H1 (cell line): Measurements from ENCODE around the gene CAPN2. TPM values are rescaled to one million over a fixed set of nuclear protein-coding genes. Genes with fewer than 3 reads are reported as not detected.

Experiments
- CTCF ChIA-PET: fragments of 300-600 bp; sonication (Branson Sonifier 250); formaldehyde crosslinking; loops from one replicate; lab custom pipeline; 2021; ENCODE audit not compliant: partially characterized antibody; lab: Charles Lee
- POLR2A ChIA-PET: fragments of 300-600 bp; sonication (Branson Sonifier 250); formaldehyde crosslinking; loops from one replicate; lab custom pipeline; 2021; ENCODE audit warnings: inconsistent platforms; ENCODE audit not compliant: partially characterized antibody; lab: Charles Lee
- DNase-seq, 2 experiments: peaks; one replicate each; pipeline versions ENCODE4 v3.0.0 to v3.0.0-alpha.2; 2010 to 2022; ENCODE audit warnings: low spot score in 2 of 2, low read depth in 1 of 2, mixed read lengths in 1 of 2
- FAIRE-seq: peaks from 2 replicates; lab custom pipeline; 2011; peaks lifted over from hg19 to GRCh38; lab: Jason Lieb, UNC
- H2AFZ ChIP-seq: 2 replicates; pipeline ENCODE4 v1.8.1; 2012; ENCODE audit warnings: low read length, inconsistent platforms
- H2AK5ac ChIP-seq: 2 replicates; pipeline ENCODE4 v1.6.1; 2013; ENCODE audit warnings: low read depth, low read length
- H2BK120ac ChIP-seq: replicated peaks from 2 replicates; pipeline ENCODE3; 2013; ENCODE audit warnings: low read depth, low read length, inconsistent platforms
- H2BK12ac ChIP-seq: 2 replicates; pipeline ENCODE4 v1.6.1; 2013; ENCODE audit warnings: low read depth, low read length
- H2BK15ac ChIP-seq: 2 replicates; pipeline ENCODE4 v1.6.1; 2013; ENCODE audit warnings: low read length
- H2BK20ac ChIP-seq: 2 replicates; pipeline ENCODE4 v1.6.1; 2013; ENCODE audit warnings: low read length
- H2BK5ac ChIP-seq: 2 replicates; pipeline ENCODE4 v1.6.1; 2013; ENCODE audit warnings: low read depth, low read length
- H3K14ac ChIP-seq: 2 replicates; pipeline ENCODE4 v1.6.1; 2013; ENCODE audit warnings: inconsistent platforms; ENCODE audit not compliant: insufficient read length
- H3K18ac ChIP-seq: 2 replicates; pipeline ENCODE4 v1.6.1; 2013; ENCODE audit warnings: low read length; ENCODE audit errors: extremely low read depth
- H3K23ac ChIP-seq: 2 replicates; pipeline ENCODE4 v1.6.1; 2013; ENCODE audit warnings: inconsistent platforms; ENCODE audit not compliant: insufficient read length
- H3K23me2 ChIP-seq: 2 replicates; pipeline ENCODE4 v1.6.1; 2013; ENCODE audit warnings: low read depth, low read length
- H3K27ac ChIP-seq: 2 replicates; pipeline ENCODE4 v1.6.1; 2011; ENCODE audit warnings: low read depth, low read length, inconsistent platforms
- H3K27me3 ChIP-seq, 4 experiments: replicated peaks in 1 of 4; 1 replicate in 1 of 4; 2 replicates in 3 of 4; pipeline versions ENCODE4 v1.6.1 to v1.8.1; 2011 to 2013; ENCODE audit warnings: low read length in 3 of 4, mild to moderate bottlenecking in 3 of 4, inconsistent platforms in 2 of 4, mixed read lengths in 2 of 4, moderate library complexity in 1 of 4; ENCODE audit not compliant: control insufficient read depth in 3 of 4, insufficient read depth in 3 of 4; ENCODE audit errors: extremely low read depth in 1 of 4
- H3K36me3 ChIP-seq, 4 experiments: 2 replicates each; pipeline versions ENCODE4 v1.6.1 to v1.8.1; 2011 to 2013; ENCODE audit warnings: mild to moderate bottlenecking in 4 of 4, low read length in 3 of 4, moderate library complexity in 2 of 4, control low read depth in 1 of 4, inconsistent platforms in 1 of 4; ENCODE audit not compliant: insufficient read depth in 4 of 4, control insufficient read depth in 2 of 4
- H3K4ac ChIP-seq: replicated peaks from 2 replicates; pipeline ENCODE3; 2013; ENCODE audit warnings: low read length, low read depth, mixed read lengths, inconsistent platforms; ENCODE audit not compliant: insufficient read length
- H3K4me1 ChIP-seq, 4 experiments: replicated peaks in 1 of 4; 1 replicate in 1 of 4; 2 replicates in 3 of 4; pipeline versions ENCODE4 v1.6.1 to v1.8.1; 2011 to 2013; ENCODE audit warnings: low read length in 3 of 4, inconsistent platforms in 2 of 4, mixed read lengths in 1 of 4; ENCODE audit not compliant: insufficient read depth in 4 of 4, control insufficient read depth in 3 of 4
- H3K4me2 ChIP-seq, 2 experiments: 2 replicates each; pipeline versions ENCODE4 v1.6.1 to v1.8.1; 2011 to 2013; ENCODE audit warnings: low read depth in 2 of 2, low read length in 2 of 2, control low read depth in 1 of 2, inconsistent platforms in 1 of 2, mild to moderate bottlenecking in 1 of 2; ENCODE audit not compliant: insufficient read depth in 1 of 2
- H3K4me3 ChIP-seq, 4 experiments: fragments of 200-600, 300-600 bp in 1 of 4; sonication (generic), shearing (Covaris generic), sonication (Bioruptor Twin) in 1 of 4; 2 replicates each; pipeline versions ENCODE4 v1.5.1 to v1.8.1; 2011 to 2016; ENCODE audit warnings: low read length in 4 of 4, low read depth in 3 of 4, control low read depth in 2 of 4, inconsistent platforms in 2 of 4, mild to moderate bottlenecking in 2 of 4, mixed read lengths in 1 of 4, moderate library complexity in 1 of 4; ENCODE audit not compliant: insufficient read depth in 2 of 4; ENCODE audit errors: extremely low read depth in 1 of 4
- H3K56ac ChIP-seq: replicated peaks from 2 replicates; pipeline ENCODE3; 2013; ENCODE audit warnings: low read depth, mild to moderate bottlenecking, mixed read lengths, low read length, inconsistent platforms; ENCODE audit not compliant: insufficient read length
- H3K79me1 ChIP-seq: 2 replicates; pipeline ENCODE4 v1.6.1; 2013; ENCODE audit warnings: low read depth, low read length, control low read depth
- H3K79me2 ChIP-seq, 2 experiments: 2 replicates each; pipeline versions ENCODE4 v1.6.1 to v1.8.1; 2012 to 2013; ENCODE audit warnings: low read length in 2 of 2, mild to moderate bottlenecking in 2 of 2, inconsistent platforms in 1 of 2; ENCODE audit not compliant: insufficient read depth in 2 of 2, control insufficient read depth in 1 of 2
- H3K9ac ChIP-seq, 4 experiments: replicated peaks in 1 of 4; 1 replicate in 1 of 4; 2 replicates in 3 of 4; pipeline versions ENCODE4 v1.6.1 to v1.8.1; 2011 to 2013; ENCODE audit warnings: low read depth in 3 of 4, low read length in 3 of 4, control low read depth in 2 of 4, mild to moderate bottlenecking in 2 of 4, moderate library complexity in 2 of 4, inconsistent platforms in 1 of 4; ENCODE audit errors: extremely low read depth in 1 of 4
- H3K9me3 ChIP-seq, 2 experiments: 2 replicates each; pipeline versions ENCODE4 v1.6.1 to v1.8.1; 2012 to 2013; ENCODE audit warnings: mild to moderate bottlenecking in 2 of 2, moderate library complexity in 2 of 2, control low read depth in 1 of 2, inconsistent platforms in 1 of 2, low read depth in 1 of 2, low read length in 1 of 2, mixed read lengths in 1 of 2; ENCODE audit not compliant: insufficient read depth in 2 of 2
- H4K20me1 ChIP-seq, 2 experiments: replicated peaks in 1 of 2; 2 replicates each; pipeline versions ENCODE3 to v1.8.1; 2011 to 2013; ENCODE audit warnings: inconsistent platforms in 2 of 2, low read length in 2 of 2, mild to moderate bottlenecking in 1 of 2; ENCODE audit not compliant: insufficient read depth in 2 of 2, control insufficient read depth in 1 of 2
- H4K5ac ChIP-seq: 2 replicates; pipeline ENCODE4 v1.6.1; 2013; ENCODE audit warnings: low read length, low read depth, mixed read lengths, inconsistent platforms; ENCODE audit not compliant: insufficient read length
- H4K8ac ChIP-seq: 2 replicates; pipeline ENCODE4 v1.8.0; 2013; ENCODE audit warnings: mild to moderate bottlenecking, moderate library complexity, low read length, inconsistent platforms; ENCODE audit not compliant: insufficient read depth; ENCODE audit errors: extremely low read depth
- H4K91ac ChIP-seq: replicated peaks from 2 replicates; pipeline ENCODE3; 2013; ENCODE audit warnings: low read length, mixed read lengths, inconsistent platforms; ENCODE audit not compliant: insufficient read length
- CBX8 ChIP-seq: fragments of 300-800, 300-1000 bp; sonication (generic); IDR thresholded peaks from 2 replicates; pipeline ENCODE4 v1.7.1; 2016; ENCODE audit warnings: low read depth, low read length, borderline replicate concordance
- CTBP2 ChIP-seq: IDR thresholded peaks from 2 replicates; pipeline ENCODE4 v1.7.0; 2011; ENCODE audit warnings: borderline replicate concordance, mild to moderate bottlenecking, moderate library complexity, mixed read lengths, low read length; ENCODE audit not compliant: insufficient read depth, insufficient read length
- KDM1A ChIP-seq: fragments of 200-600, 300-600 bp; sonication (generic); IDR thresholded peaks from 2 replicates; pipeline ENCODE4 v1.7.1; 2016; ENCODE audit warnings: mild to moderate bottlenecking, low read length, borderline replicate concordance
- KDM5A ChIP-seq: fragments of 200-600 bp; IDR thresholded peaks from 2 replicates; pipeline ENCODE4 v1.7.1; 2012; ENCODE audit warnings: mild to moderate bottlenecking, low read length, inconsistent platforms, mixed read lengths
- SIX5 ChIP-seq: IDR thresholded peaks from 2 replicates; pipeline ENCODE4 v1.6.1; 2011; ENCODE audit warnings: mild to moderate bottlenecking, low read depth, low read length
- WGBS, 2 experiments: shearing (Covaris generic) in 1 of 2; methylation state at CpG; one replicate each; pipeline versions ENCODE4 v1.1.6 to v1.1.7; 2013 to 2015; ENCODE audit warnings: low lambda C conversion rate in 2 of 2, mixed read lengths in 2 of 2, inconsistent platforms in 1 of 2, low coverage in 1 of 2, missing lambda C conversion rate in 1 of 2; ENCODE audit not compliant: insufficient replicate concordance in 2 of 2, insufficient coverage in 1 of 2, insufficient read length in 1 of 2; ENCODE audit errors: extremely low coverage in 1 of 2, missing lambda C conversion rate in 1 of 2; 5-methylcytosine and 5-hydroxymethylcytosine counted together
- polyA plus RNA-seq, 7 experiments: library from polyadenylated mRNA; depleted of rRNA in 3 of 7; stranded (reverse) in 5 of 7; unstranded in 2 of 7; fragments of >200 nt in 5 of 7; fragments of 200-250 nt in 2 of 7; gene quantifications; 1 replicate in 5 of 7; 2 replicates in 1 of 7; 4 replicates in 1 of 7; pipeline versions ENCODE4 v1.2.1 to v1.2.3, GENCODE V29; 2011 to 2013; ENCODE audit warnings: missing spikeins in 2 of 7, mixed read lengths in 2 of 7
- total RNA-seq: library from RNA; stranded (reverse); fragmentation: NEBNext Ultra II Directional; extraction: Animal tissue kit (Norgen Biotek cat#: 25700); gene quantifications from 2 replicates; pipeline ENCODE4 v1.2.1, GENCODE V29; 2021

CAPN2 gene
- total and polyA plus RNA-seq, 2 of the 8 experiments (the other 6 are each of a cell fraction or from before 2014, with no cell fraction given) = 9.2 to 10.3 TPM

GRCh38 chr1:223803211-223803610, 90.9 kb downstream of the CAPN2 start:
- Histone ChIP-seq H3K4me2 (no peak overlapping the region), H3K9ac (no peak overlapping the region), H2AK5ac (no peak overlapping the region), H2BK120ac (no peak overlapping the region), H3K9me3 (peaks cover 0 to 2% of the 10 kb centered on the region in 2 experiments; a peak in 2 of 4 replicates), H4K8ac (no peak overlapping the region), H4K91ac (no peak overlapping the region), H2AFZ (no peak overlapping the region), H2BK12ac (no peak overlapping the region), H3K23me2 (no peaks in the 10 kb centered on the region), H4K5ac (no peak overlapping the region), H3K14ac (no peak overlapping the region), H3K4me3 (no peak overlapping the region), H3K18ac (no peak overlapping the region), H2BK15ac (no peak overlapping the region), H3K4ac (no peak overlapping the region), H3K79me2 (no peaks in the 10 kb centered on the region; a peak in 1 of 4 replicates), H3K36me3 (peaks cover 25 to 78% (median 55%) of the 10 kb centered on the region in 4 experiments), H3K27ac (no peak overlapping the region), H2BK5ac (no peak overlapping the region), H3K4me1 (no peaks in the 10 kb centered on the region), H3K27me3 (peaks cover 0 to 1% (median 0%) of the 10 kb centered on the region in 4 experiments; a peak in 1 of 7 replicates), H4K20me1 (peaks cover 0 to 1% of the 10 kb centered on the region in 2 experiments), H2BK20ac (no peak overlapping the region), H3K56ac (no peak overlapping the region), H3K23ac (no peak overlapping the region), H3K79me1 (no peaks in the 10 kb centered on the region)
- ChIA-PET CTCF (interaction anchor here (0.7 to 1.6 kb wide), 5 partner anchors 8 to 53 kb away, joined by 3 to 4 read pairs (median 3); no protein-coding TSS in a partner anchor), POLR2A (no interaction called here)
- 92% methylated on average over 7 of the region's 7 CpGs; no CpG with 5 or more reads in 1 of the 2 experiments for WGBS, 2 experiments
- no peak for DNase-seq
- TF ChIP-seq CBX8 = no peak
- no peak for TF ChIP-seq CTBP2
- TF ChIP-seq SIX5 = no peak
- no peak for TF ChIP-seq KDM5A
- no peak for TF ChIP-seq KDM1A
- no peak for FAIRE-seq
